Left ventricle myocardium inferior (tissue), 1 donor: ENCODE results near the gene PC. TPM values are rescaled to one million over a fixed set of nuclear protein-coding genes. Genes with fewer than 3 reads are reported as not detected.

Experiments
- DNase-seq: peaks from one replicate; pipeline ENCODE4 v3.0.0-alpha.2; 2020
- H3K27ac ChIP-seq: fragments of 200-600 bp; replicated peaks from 2 replicates; pipeline ENCODE4 v1.8.0; 2021
- H3K27me3 ChIP-seq: fragments of 200-600 bp; 2 replicates; pipeline ENCODE4 v1.8.0; 2021; ENCODE audit warnings: low read depth
- H3K36me3 ChIP-seq: fragments of 200-600 bp; 2 replicates; pipeline ENCODE4 v1.8.0; 2021
- H3K4me1 ChIP-seq: fragments of 200-600 bp; 2 replicates; pipeline ENCODE4 v1.8.0; 2021
- H3K4me3 ChIP-seq: fragments of 200-600 bp; 2 replicates; pipeline ENCODE4 v1.8.0; 2021; ENCODE audit warnings: mild to moderate bottlenecking, moderate library complexity
- H3K9me3 ChIP-seq: fragments of 200-600 bp; replicated peaks from 2 replicates; pipeline ENCODE4 v1.8.0; 2021
- intact Hi-C: fragments of 100-400 bp; cut with micrococcal nuclease; formaldehyde crosslinking; loops from one replicate; pipeline ENCODE4 v1.11.0; 2022
- total RNA-seq: library from RNA; stranded (reverse); fragmentation: NEBNext Ultra II Directional; extraction: Animal tissue kit (Norgen Biotek cat#: 25700); gene quantifications from one replicate; pipeline ENCODE4 v1.2.1, GENCODE V29; 2021
- TF ChIP-seq, protein P1 (sequence below): fragments of 200-600 bp; IDR thresholded peaks from 2 replicates; pipeline ENCODE4 v1.8.0; 2021; ENCODE audit warnings: antibody characterized with exemption, mild to moderate bottlenecking, borderline replicate concordance
- donor health status: DM: no; HTN: yes; CAD: no; lungs with severe emphysema.

The PC gene
- total RNA-seq, 1 donor from 2014 or later, result 10.3 TPM

GRCh38 chr11:66932543-66932942 is 25.6 kb downstream of the PC start:
- no peaks in the 10 kb centered on the region for H3K27me3 ChIP-seq
- DNase-seq, result no peak

GRCh38 chr11:66929753-66930152 is 28.4 kb downstream of the PC start:
- no peaks in the 10 kb centered on the region for H3K36me3 ChIP-seq
- TF ChIP-seq, protein P1, sequence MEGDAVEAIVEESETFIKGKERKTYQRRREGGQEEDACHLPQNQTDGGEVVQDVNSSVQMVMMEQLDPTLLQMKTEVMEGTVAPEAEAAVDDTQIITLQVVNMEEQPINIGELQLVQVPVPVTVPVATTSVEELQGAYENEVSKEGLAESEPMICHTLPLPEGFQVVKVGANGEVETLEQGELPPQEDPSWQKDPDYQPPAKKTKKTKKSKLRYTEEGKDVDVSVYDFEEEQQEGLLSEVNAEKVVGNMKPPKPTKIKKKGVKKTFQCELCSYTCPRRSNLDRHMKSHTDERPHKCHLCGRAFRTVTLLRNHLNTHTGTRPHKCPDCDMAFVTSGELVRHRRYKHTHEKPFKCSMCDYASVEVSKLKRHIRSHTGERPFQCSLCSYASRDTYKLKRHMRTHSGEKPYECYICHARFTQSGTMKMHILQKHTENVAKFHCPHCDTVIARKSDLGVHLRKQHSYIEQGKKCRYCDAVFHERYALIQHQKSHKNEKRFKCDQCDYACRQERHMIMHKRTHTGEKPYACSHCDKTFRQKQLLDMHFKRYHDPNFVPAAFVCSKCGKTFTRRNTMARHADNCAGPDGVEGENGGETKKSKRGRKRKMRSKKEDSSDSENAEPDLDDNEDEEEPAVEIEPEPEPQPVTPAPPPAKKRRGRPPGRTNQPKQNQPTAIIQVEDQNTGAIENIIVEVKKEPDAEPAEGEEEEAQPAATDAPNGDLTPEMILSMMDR, result no peak
- H3K4me3 ChIP-seq, result no peak overlapping the region
- no peaks in the 10 kb centered on the region for H3K27me3 ChIP-seq
- H3K4me1 ChIP-seq, result no peaks in the 10 kb centered on the region
- H3K27ac ChIP-seq, result no peak overlapping the region
- H3K9me3 ChIP-seq, result no peaks in the 10 kb centered on the region
- no peak for DNase-seq
- intact Hi-C loops, result no loop called here

More at GRCh38 chr11:66932543-66932942, 25.6 kb downstream of the PC start:
- Histone ChIP-seq H3K9me3 (no peaks in the 10 kb centered on the region), H3K27ac (no peak overlapping the region), H3K4me3 (no peak overlapping the region), H3K4me1 (no peaks in the 10 kb centered on the region), H3K36me3 (no peaks in the 10 kb centered on the region)
- intact Hi-C loops, result no loop called here
- TF ChIP-seq, protein P1, result no peak

DNA sequence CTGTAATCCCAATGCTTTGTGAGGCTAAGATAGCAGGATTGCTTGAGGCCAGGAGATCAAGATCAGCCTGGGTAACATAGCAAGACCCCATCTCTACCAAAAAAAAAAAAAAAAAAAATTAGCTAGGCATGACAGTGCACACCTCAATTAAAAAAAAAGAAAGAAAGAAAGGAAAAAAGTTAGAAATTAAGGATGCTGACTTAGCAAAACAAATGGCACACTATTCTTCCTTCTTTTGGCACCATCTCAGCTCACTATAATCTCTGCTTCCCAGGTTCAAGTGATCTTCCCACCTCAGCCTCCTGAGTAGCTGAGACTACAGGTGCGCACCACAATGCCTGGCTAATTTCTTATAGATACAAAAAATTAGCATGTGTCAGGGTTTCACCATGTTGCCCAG is 33.9 kb downstream of the PC start:
- Histone ChIP-seq H3K27ac (no peak overlapping the region), H3K4me3 (no peak overlapping the region), H3K36me3 (no peaks in the 10 kb centered on the region), H3K9me3 (no peaks in the 10 kb centered on the region), H3K4me1 (no peaks in the 10 kb centered on the region), H3K27me3 (no peaks in the 10 kb centered on the region)
- TF ChIP-seq, protein P1, result no peak
- intact Hi-C loops, result no loop called here
- DNase-seq, result no peak

GRCh38 chr11:66922551-66922950 is 35.6 kb downstream of the PC start:
- H3K27me3 ChIP-seq, result no peaks in the 10 kb centered on the region
- no peaks in the 10 kb centered on the region for H3K9me3 ChIP-seq
- TF ChIP-seq, protein P1, result no peak
- intact Hi-C loops, result no loop called here
- H3K36me3 ChIP-seq, result no peaks in the 10 kb centered on the region
- H3K4me3 ChIP-seq, result no peak overlapping the region
- no peak for DNase-seq
- H3K4me1 ChIP-seq, result no peaks in the 10 kb centered on the region
- H3K27ac ChIP-seq, result no peak overlapping the region

GRCh38 chr11:66920978-66921784 is 37.0 kb downstream of the PC start:
- Histone ChIP-seq H3K9me3 (no peaks in the 10 kb centered on the region), H3K27ac (no peak overlapping the region), H3K4me3 (no peak overlapping the region), H3K36me3 (no peaks in the 10 kb centered on the region), H3K27me3 (no peaks in the 10 kb centered on the region), H3K4me1 (no peaks in the 10 kb centered on the region)
- DNase-seq, result no peak
- intact Hi-C loops, result no loop called here
- TF ChIP-seq, protein P1, result no peak
